ENCODE results near the gene PLA2G4B.

Gene PLA2G4B

GRCh38 chr15:41838400-41838897 is at the start of gene PLA2G4B:
TSS of gene PLA2G4B (plus strand) at chr15:41838847. CDS start at chr15:41838914, 67 bp downstream.
- no peak for DNase-seq

- no peak for DNase-seq
Observed at GRCh38 chr15:41789236-41789635, 49.4 kb upstream of the PLA2G4B start.

GRCh38 chr15:41789662-41790061 is 49.0 kb upstream of the PLA2G4B start:
- DNase-seq = no peak

- DNase-seq = no peak
Observed at GRCh38 chr15:41790169-41790568, 48.5 kb upstream of the PLA2G4B start.

- no peak for DNase-seq
Observed at GRCh38 chr15:41790756-41791546, 47.7 kb upstream of the PLA2G4B start.

- DNase-seq = no peak
Observed at GRCh38 chr15:41791547-41791937, 47.1 kb upstream of the PLA2G4B start.

- no peak for DNase-seq
Observed at GRCh38 chr15:41792000-41792637, 46.5 kb upstream of the PLA2G4B start.

- no peak for DNase-seq
Observed at GRCh38 chr15:41794081-41794480, 44.6 kb upstream of the PLA2G4B start.

- no peak for DNase-seq
Observed at GRCh38 chr15:41795996-41796856, 42.4 kb upstream of the PLA2G4B start.

GRCh38 chr15:41797201-41797944 is 41.3 kb upstream of the PLA2G4B start:
- no peak for DNase-seq

GRCh38 chr15:41798607-41799487 is 39.8 kb upstream of the PLA2G4B start:
- no peak for DNase-seq

GRCh38 chr15:41799488-41799805 is 39.2 kb upstream of the PLA2G4B start:
- no peak for DNase-seq

- no peak for DNase-seq
Observed at GRCh38 chr15:41801185-41801584, 37.5 kb upstream of the PLA2G4B start.

- DNase-seq = no peak
Observed at GRCh38 chr15:41801850-41802455, 36.7 kb upstream of the PLA2G4B start.

- no peak for DNase-seq
Observed at GRCh38 chr15:41804361-41804760, 34.3 kb upstream of the PLA2G4B start.

GRCh38 chr15:41804916-41805666 is 33.6 kb upstream of the PLA2G4B start:
- no peak for DNase-seq

- no peak for DNase-seq
Observed at GRCh38 chr15:41805711-41806110, 32.9 kb upstream of the PLA2G4B start.

- DNase-seq = no peak
Observed at GRCh38 chr15:41806291-41807181, 32.1 kb upstream of the PLA2G4B start.

- DNase-seq = no peak
Observed at GRCh38 chr15:41809121-41809520, 29.5 kb upstream of the PLA2G4B start.
